ENCODE results near the gene MTHFD2.
"Not testable (repeated sequence)": the region's sequence is repeated elsewhere in the genome, so short reads cannot be mapped to it uniquely, and the experiment has no call there.

The MTHFD2 gene

GRCh38 chr2:74226648-74227213, 28.3 kb downstream of the MTHFD2 start:
- no peak overlapping the region for H3K4me3 ChIP-seq (ENCODE audit: low read depth, low read length)
- DNase-seq (ENCODE audit: low read depth) = no peak
- TF ChIP-seq, protein P1, sequence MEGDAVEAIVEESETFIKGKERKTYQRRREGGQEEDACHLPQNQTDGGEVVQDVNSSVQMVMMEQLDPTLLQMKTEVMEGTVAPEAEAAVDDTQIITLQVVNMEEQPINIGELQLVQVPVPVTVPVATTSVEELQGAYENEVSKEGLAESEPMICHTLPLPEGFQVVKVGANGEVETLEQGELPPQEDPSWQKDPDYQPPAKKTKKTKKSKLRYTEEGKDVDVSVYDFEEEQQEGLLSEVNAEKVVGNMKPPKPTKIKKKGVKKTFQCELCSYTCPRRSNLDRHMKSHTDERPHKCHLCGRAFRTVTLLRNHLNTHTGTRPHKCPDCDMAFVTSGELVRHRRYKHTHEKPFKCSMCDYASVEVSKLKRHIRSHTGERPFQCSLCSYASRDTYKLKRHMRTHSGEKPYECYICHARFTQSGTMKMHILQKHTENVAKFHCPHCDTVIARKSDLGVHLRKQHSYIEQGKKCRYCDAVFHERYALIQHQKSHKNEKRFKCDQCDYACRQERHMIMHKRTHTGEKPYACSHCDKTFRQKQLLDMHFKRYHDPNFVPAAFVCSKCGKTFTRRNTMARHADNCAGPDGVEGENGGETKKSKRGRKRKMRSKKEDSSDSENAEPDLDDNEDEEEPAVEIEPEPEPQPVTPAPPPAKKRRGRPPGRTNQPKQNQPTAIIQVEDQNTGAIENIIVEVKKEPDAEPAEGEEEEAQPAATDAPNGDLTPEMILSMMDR (conservative IDR thresholded peaks at IDR 0.05; ENCODE audit: low read depth, low read length) = no peak

- H3K4me3 ChIP-seq (ENCODE audit: low read depth, low read length) = no peak overlapping the region
- DNase-seq (ENCODE audit: low read depth) = no peak
- TF ChIP-seq, protein P1 (conservative IDR thresholded peaks at IDR 0.05; ENCODE audit: low read depth, low read length) = no peak
Observed at GRCh38 chr2:74227646-74228045, 29.2 kb downstream of the MTHFD2 start.

DNA sequence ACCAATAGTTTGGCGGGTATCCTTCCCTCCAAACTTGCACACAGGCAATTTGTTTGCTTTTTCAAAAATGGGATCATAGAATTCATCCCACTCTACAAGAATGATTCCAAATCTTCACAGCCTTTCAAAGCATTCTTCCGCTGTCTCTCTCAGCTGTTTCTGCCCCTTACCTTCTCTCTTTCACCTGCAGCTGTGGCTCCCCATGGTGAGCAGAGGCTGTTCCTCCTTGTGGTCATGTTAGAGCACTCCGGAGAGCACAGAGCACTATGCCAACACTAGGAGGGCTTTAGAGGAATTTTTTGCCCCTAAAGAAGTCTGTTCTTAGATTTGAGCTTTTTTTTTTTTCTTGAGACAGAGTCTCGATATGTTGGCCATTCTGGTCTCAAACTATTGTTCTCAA, 30.4 kb downstream of the MTHFD2 start:
- H3K4me3 ChIP-seq (ENCODE audit: low read depth, low read length) = no peak overlapping the region
- DNase-seq (ENCODE audit: low read depth) = no peak
- TF ChIP-seq, protein P1 (conservative IDR thresholded peaks at IDR 0.05; ENCODE audit: low read depth, low read length) = no peak

GRCh38 chr2:74229865-74230264, 31.4 kb downstream of the MTHFD2 start:
- H3K4me3 ChIP-seq (ENCODE audit: low read depth, low read length); DNase-seq (ENCODE audit: low read depth): not testable (repeated sequence)

DNA sequence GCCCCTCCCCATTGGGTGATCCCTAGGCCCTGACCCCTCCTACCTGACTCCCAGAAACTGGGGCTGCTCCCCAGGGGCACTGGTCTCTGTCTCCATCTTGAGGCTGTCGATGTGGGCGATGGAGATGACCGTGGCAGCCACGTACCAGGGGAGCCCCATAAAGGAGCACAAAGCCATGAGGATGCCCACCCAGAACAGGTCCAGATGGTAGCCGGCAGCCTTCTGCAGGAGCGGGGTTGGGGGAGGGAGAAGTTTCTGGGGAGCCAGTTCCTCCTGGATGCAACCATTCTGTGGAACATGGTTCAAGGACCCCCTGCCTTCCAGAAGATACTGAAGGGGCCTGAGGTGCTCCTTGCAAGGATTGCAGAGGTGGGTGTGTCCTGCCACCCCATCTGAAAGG, 34.0 kb downstream of the MTHFD2 start:
- TF ChIP-seq, protein P1 (conservative IDR thresholded peaks at IDR 0.05; ENCODE audit: low read depth, low read length) = no peak
- H3K4me3 ChIP-seq (ENCODE audit: low read depth, low read length) = no peak overlapping the region
- no peak for DNase-seq (ENCODE audit: low read depth)

GRCh38 chr2:74233648-74234047, 35.2 kb downstream of the MTHFD2 start:
- TF ChIP-seq, protein P1 (conservative IDR thresholded peaks at IDR 0.05; ENCODE audit: low read depth, low read length) = no peak
- no peak overlapping the region for H3K4me3 ChIP-seq (ENCODE audit: low read depth, low read length)
- DNase-seq (ENCODE audit: low read depth) = no peak

GRCh38 chr2:74235041-74235440, 36.6 kb downstream of the MTHFD2 start:
- no peak overlapping the region for H3K4me3 ChIP-seq (ENCODE audit: low read depth, low read length)
- no peak for DNase-seq (ENCODE audit: low read depth)
- TF ChIP-seq, protein P1 (conservative IDR thresholded peaks at IDR 0.05; ENCODE audit: low read depth, low read length) = no peak

Measured in choroid plexus epithelial cell (primary cell).